ENCODE measurements around the gene ARHGEF3. TPM values are rescaled to one million over a fixed set of nuclear protein-coding genes. Genes with fewer than 3 reads are reported as not detected.
A peak's percentile ranks its signal among the peaks of the same experiment; 100 is the strongest.

The ARHGEF3 gene
- total and polyA plus RNA-seq, 2 experiments from 2014 or later, result 41.7 to 63.8 TPM

- H3K27me3 ChIP-seq, result no peaks in the 10 kb centered on the region
- H3K79me2 ChIP-seq, result peaks cover 37% of the 10 kb centered on the region
- no peak overlapping the region for H2AFZ ChIP-seq
- peak overlapping the region; percentile 57 for H3K27ac ChIP-seq
- 77% methylated on average over 1 of the region's 1 CpG for WGBS (ENCODE audit: low lambda C conversion rate, missing lambda C conversion rate)
- no peaks in the 10 kb centered on the region for H3K36me3 ChIP-seq (replicated peaks; ENCODE audit: insufficient read depth, low read depth)
- no peaks in the 10 kb centered on the region for H3K9me3 ChIP-seq (ENCODE audit: low read depth)
- no peak for DNase-seq (ENCODE audit: low spot score)
- H3K4me1 ChIP-seq (ENCODE audit: insufficient read depth), result peaks cover 21% of the 10 kb centered on the region
- no peak for TF ChIP-seq CTCF (IDR thresholded peaks at IDR 0.05; ENCODE audit: poor library complexity)
- no peak for TF ChIP-seq EZH2 (IDR thresholded peaks at IDR 0.05; ENCODE audit: borderline replicate concordance)
- TF ChIP-seq EZH2phosphoT487 (IDR thresholded peaks at IDR 0.05; ENCODE audit: low read depth, severe bottlenecking, unreplicated experiment), result no peak
- H4K20me1 ChIP-seq (ENCODE audit: insufficient read depth, poor library complexity, severe bottlenecking), result peaks cover 13% of the 10 kb centered on the region
- peak overlapping the region; percentile 91 for H3K4me2 ChIP-seq
- no peaks in the 10 kb centered on the region for H3K9me2 ChIP-seq (replicated peaks; ENCODE audit: insufficient read depth)
- H3K4me3 ChIP-seq, result no peak overlapping the region
These were observed 1.0 kb upstream of the ARHGEF3 start for GRCh38 chr3:56802790-56803189.

GRCh38 chr3:56802378-56802745 is 613 bp upstream of the ARHGEF3 start:
- Histone ChIP-seq H3K79me2 (peaks cover 42% of the 10 kb centered on the region), H3K4me3 (peak overlapping the region; percentile 76), H3K27ac (peak overlapping the region; percentile 57), H2AFZ (peak overlapping the region; percentile 80), H3K9me3 (ENCODE audit: low read depth) (no peaks in the 10 kb centered on the region), H3K36me3 (replicated peaks; ENCODE audit: insufficient read depth, low read depth) (no peaks in the 10 kb centered on the region), H3K9me2 (replicated peaks; ENCODE audit: insufficient read depth) (no peaks in the 10 kb centered on the region), H3K4me1 (ENCODE audit: insufficient read depth) (peaks cover 21% of the 10 kb centered on the region), H4K20me1 (ENCODE audit: insufficient read depth, poor library complexity, severe bottlenecking) (peaks cover 18% of the 10 kb centered on the region), H3K4me2 (peak overlapping the region; percentile 91), H3K27me3 (no peaks in the 10 kb centered on the region)
- WGBS (ENCODE audit: low lambda C conversion rate, missing lambda C conversion rate), result 51% methylated on average over 8 of the region's 8 CpGs
- DNase-seq (ENCODE audit: low spot score), result no peak
- TF ChIP-seq EZH2phosphoT487 (IDR thresholded peaks at IDR 0.05; ENCODE audit: low read depth, severe bottlenecking, unreplicated experiment) (no peak), CTCF (IDR thresholded peaks at IDR 0.05; ENCODE audit: poor library complexity) (no peak), EZH2 (IDR thresholded peaks at IDR 0.05; ENCODE audit: borderline replicate concordance) (no peak)

- H3K27me3 ChIP-seq, result no peaks in the 10 kb centered on the region
- H3K79me2 ChIP-seq, result peaks cover 55% of the 10 kb centered on the region
- H3K9me3 ChIP-seq (ENCODE audit: low read depth), result no peaks in the 10 kb centered on the region
- H3K9me2 ChIP-seq (replicated peaks; ENCODE audit: insufficient read depth), result no peaks in the 10 kb centered on the region
- peaks cover 23% of the 10 kb centered on the region for H4K20me1 ChIP-seq (ENCODE audit: insufficient read depth, poor library complexity, severe bottlenecking)
- TF ChIP-seq EZH2 (IDR thresholded peaks at IDR 0.05; ENCODE audit: borderline replicate concordance) (no peak), CTCF (IDR thresholded peaks at IDR 0.05; ENCODE audit: poor library complexity) (no peak), EZH2phosphoT487 (IDR thresholded peaks at IDR 0.05; ENCODE audit: low read depth, severe bottlenecking, unreplicated experiment) (no peak)
- H2AFZ ChIP-seq, result peak overlapping the region; percentile 80
- peak overlapping the region; percentile 76 for H3K4me3 ChIP-seq
- DNase-seq (ENCODE audit: low spot score), result no peak
- peak overlapping the region; percentile 70 for H3K27ac ChIP-seq
- H3K4me1 ChIP-seq (ENCODE audit: insufficient read depth), result peaks cover 23% of the 10 kb centered on the region
- no peaks in the 10 kb centered on the region for H3K36me3 ChIP-seq (replicated peaks; ENCODE audit: insufficient read depth, low read depth)
- H3K4me2 ChIP-seq, result peak overlapping the region; percentile 91
- WGBS (ENCODE audit: low lambda C conversion rate, missing lambda C conversion rate), result 22% methylated on average over 19 of the region's 19 CpGs
These were observed 702 bp downstream of the ARHGEF3 start for GRCh38 chr3:56800832-56801661.
